ENCODE data around the gene TMEM150B.

The TMEM150B gene

GRCh38 chr19:55319785-55320184 lies 5.4 kb downstream of the TMEM150B start:
- H3K4me3 ChIP-seq (ENCODE audit: low read depth, low read length) = no peak overlapping the region
- no peak for DNase-seq (ENCODE audit: low read depth)
- no peak for TF ChIP-seq CTCF (IDR thresholded peaks at IDR 0.05; ENCODE audit: insufficient read depth, low read depth, low read length, missing control alignments)

- no peak overlapping the region for H3K4me3 ChIP-seq (ENCODE audit: low read depth, low read length)
- no peak for DNase-seq (ENCODE audit: low read depth)
- TF ChIP-seq CTCF (IDR thresholded peaks at IDR 0.05; ENCODE audit: insufficient read depth, low read depth, low read length, missing control alignments) = no peak
Observed at GRCh38 chr19:55316646-55317045, 8.5 kb downstream of the TMEM150B start.

- DNase-seq (ENCODE audit: low read depth) = no peak
- no peak for TF ChIP-seq CTCF (IDR thresholded peaks at IDR 0.05; ENCODE audit: insufficient read depth, low read depth, low read length, missing control alignments)
- no peak overlapping the region for H3K4me3 ChIP-seq (ENCODE audit: low read depth, low read length)
Observed at GRCh38 chr19:55315956-55316525, 9.1 kb downstream of the TMEM150B start.

GRCh38 chr19:55314396-55314795 lies 10.7 kb downstream of the TMEM150B start:
- TF ChIP-seq CTCF (IDR thresholded peaks at IDR 0.05; ENCODE audit: insufficient read depth, low read depth, low read length, missing control alignments) = no peak
- no peak overlapping the region for H3K4me3 ChIP-seq (ENCODE audit: low read depth, low read length)
- DNase-seq (ENCODE audit: low read depth) = no peak

GRCh38 chr19:55312621-55313512 lies 12.3 kb downstream of the TMEM150B start:
- no peak for DNase-seq (ENCODE audit: low read depth)

GRCh38 chr19:55311797-55312196 lies 13.3 kb downstream of the TMEM150B start:
- no peak for TF ChIP-seq CTCF (IDR thresholded peaks at IDR 0.05; ENCODE audit: insufficient read depth, low read depth, low read length, missing control alignments)
- H3K4me3 ChIP-seq (ENCODE audit: low read depth, low read length) = no peak overlapping the region
- no peak for DNase-seq (ENCODE audit: low read depth)

More at GRCh38 chr19:55312621-55313512, 12.3 kb downstream of the TMEM150B start:
- TF ChIP-seq CTCF (IDR thresholded peaks at IDR 0.05; ENCODE audit: insufficient read depth, low read depth, low read length, missing control alignments) = no peak
- H3K4me3 ChIP-seq (ENCODE audit: low read depth, low read length) = no peak overlapping the region

All from GM12865 (cell line).